Right renal pelvis (tissue), 4 donors: ENCODE data around the gene CD9. TPM values are rescaled to one million over a fixed set of nuclear protein-coding genes. Genes with fewer than 3 reads are reported as not detected.

Experiments
- polyA plus RNA-seq, 4 donors: library from polyadenylated mRNA; unstranded; fragments of 120-200 nt; gene quantifications; one replicate each; pipeline ENCODE4 v1.2.1, GENCODE V29; 2013; ENCODE audit not compliant: insufficient read length in 4 of 4

Gene CD9
- polyA plus RNA-seq, 4 donors, result 182 to 211 (median 194) TPM

Other genes with a start within 250 kb of the CD9 start
- gene VWF, start 75.7 kb upstream of the CD9 start, polyA plus RNA-seq, result 10 to 100 TPM; 10.1 to 16.9 (median 13.2) TPM
- gene PLEKHG6, start 110.3 kb downstream of the CD9 start, polyA plus RNA-seq, result 1 to 10 TPM; 2.3 to 6.2 (median 4.0) TPM
- 100 to 1,000 TPM; 103 to 118 (median 108) TPM for gene TNFRSF1A, start 141.7 kb downstream of the CD9 start, polyA plus RNA-seq
- 10 to 100 TPM; 67.9 to 79.4 (median 70.4) TPM for gene SCNN1A, start 175.2 kb downstream of the CD9 start, polyA plus RNA-seq
- gene LTBR, start 183.8 kb downstream of the CD9 start, polyA plus RNA-seq, result 10 to 100 TPM; 60.4 to 64.9 (median 61.6) TPM
- gene CD27, start 244.6 kb downstream of the CD9 start, polyA plus RNA-seq, result 1 to 10 TPM in 2 of 4 donors, under 1 TPM in 2; 0.62 to 1.3 (median 1.00) TPM